Measurements from ENCODE around the gene ZFYVE26. TPM values are rescaled to one million over a fixed set of nuclear protein-coding genes. Genes with fewer than 3 reads are reported as not detected.

ZFYVE26 gene
- total and polyA plus RNA-seq, 10 of the 15 experiments (the other 5 are each of a cell fraction or from before 2014, with no cell fraction given) = 1.00 to 25.6 (median 12.0) TPM

GRCh38 chr14:67846029-67846610, 29.7 kb upstream of the ZFYVE26 start:
- no peaks in the 10 kb centered on the region; a peak in 2 of 4 replicates for H3K36me3 ChIP-seq (ENCODE audit: control insufficient read depth in 2 of 2, insufficient read depth in 2 of 2, low read length in 1 of 2)
- ATAC-seq (no peak), DNase-seq (ENCODE audit: low read depth, low spot score) (no peak), FAIRE-seq (no peak)
- POLR2A ChIA-PET = no interaction called here
- no peaks in the 10 kb centered on the region for H3K4me1 ChIP-seq (ENCODE audit: control insufficient read depth, insufficient read depth, low read length)
- no peak overlapping the region for H3K4me2 ChIP-seq (ENCODE audit: control insufficient read depth, insufficient read depth)
- no peak overlapping the region for H2AFZ ChIP-seq (ENCODE audit: control insufficient read depth, low read depth, low read length)
- CTCF ChIA-PET = no interaction called here
- SMC1A ChIA-PET (ENCODE audit: uncharacterized antibody, unreplicated experiment) = interaction anchor here (1.4 kb wide), 1 partner anchor 10 kb away, joined by 3 read pairs; no protein-coding TSS in a partner anchor
- no TSS peak for BruUV-seq (replicated peaks)
- no peaks in the 10 kb centered on the region for H3K79me2 ChIP-seq (ENCODE audit: control insufficient read depth, insufficient read depth, low read length)
- no peak overlapping the region for H3K9ac ChIP-seq (ENCODE audit: control insufficient read depth, insufficient read depth, low read length)
- no peaks in the 10 kb centered on the region for H4K20me1 ChIP-seq (ENCODE audit: control insufficient read depth, insufficient read depth)
- no peaks in the 10 kb centered on the region; the same call in 2 of the 3 replicates for H3K9me3 ChIP-seq (replicated peaks; ENCODE audit: control insufficient read depth, insufficient read depth, low read length)
- RAD21 ChIA-PET (ENCODE audit: unreplicated experiment) = no interaction called here
- no peaks in the 10 kb centered on the region for H3K27me3 ChIP-seq (replicated peaks in 1 of 2; ENCODE audit: control insufficient read depth in 2 of 2, insufficient read depth in 2 of 2, low read length in 1 of 2)
- no peak overlapping the region for H3K27ac ChIP-seq (ENCODE audit: control insufficient read depth, insufficient read depth)
- no peak overlapping the region for H3K4me3 ChIP-seq
- intact Hi-C loops (cut with micrococcal nuclease; ENCODE audit: unreplicated experiment) (no loop called here), in situ Hi-C loops (cut with MboI) (no loop called here)
- WGBS (ENCODE audit: insufficient coverage, insufficient replicate concordance, low lambda C conversion rate, missing lambda C conversion rate) = 94% methylated on average over 17 of the region's 17 CpGs
- TF ChIP-seq E2F4 (IDR thresholded peaks at IDR 0.05; ENCODE audit: low read depth, low read length) (no peak), CHD2 (IDR thresholded peaks at IDR 0.05; ENCODE audit: borderline replicate concordance, low read depth, low read length) (no peak), MXI1 (IDR thresholded peaks at IDR 0.05; ENCODE audit: low read depth, low read length) (no peak), RCOR1 (conservative IDR thresholded peaks at IDR 0.05; ENCODE audit: low read depth, low read length) (no peak), CUX1 (IDR thresholded peaks at IDR 0.05; ENCODE audit: insufficient replicate concordance, low read depth, low read length) (no peak), IKZF2 (IDR thresholded peaks at IDR 0.05) (no peak), CHD4 (IDR thresholded peaks at IDR 0.05) (no peak), PRDM15 (CRISPR knock-in tag; IDR thresholded peaks at IDR 0.05) (no peak), ZNF207 (IDR thresholded peaks at IDR 0.05; ENCODE audit: borderline replicate concordance) (no peak), CBX3 (IDR thresholded peaks at IDR 0.05; ENCODE audit: borderline replicate concordance, low read depth) (no peak), SUPT20H (IDR thresholded peaks at IDR 0.05; ENCODE audit: borderline replicate concordance, control insufficient read depth, low read depth, low read length) (no peak), PBX3 (IDR thresholded peaks at IDR 0.05; ENCODE audit: insufficient replicate concordance, low read depth, low read length) (no peak)

Measured in GM12878 (cell line).